ENCODE results near the gene MGMT. TPM values are rescaled to one million over a fixed set of nuclear protein-coding genes. Genes with fewer than 3 reads are reported as not detected.

MGMT gene
- total RNA-seq, 2 donors from 2014 or later = 28.6 to 33.7 TPM

DNA sequence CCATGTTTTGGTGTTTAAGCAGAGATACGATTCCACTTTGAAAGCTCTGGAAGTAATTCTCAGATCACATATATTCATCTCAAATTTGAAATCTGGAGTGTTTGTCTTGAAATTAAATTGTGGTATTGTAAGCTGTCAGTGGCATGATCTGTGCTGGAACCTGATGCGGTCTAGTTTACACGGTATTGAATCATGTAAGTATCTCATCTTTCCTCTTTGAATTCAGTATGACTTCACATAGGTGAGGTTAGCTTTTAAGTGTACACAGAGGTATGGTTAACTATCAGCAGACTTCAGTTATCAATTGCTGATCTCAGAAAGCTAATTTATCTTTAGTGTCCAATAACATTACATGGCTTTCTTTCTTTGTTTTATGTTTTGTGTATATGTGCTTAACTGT is 155.2 kb downstream of the MGMT start:
- Mint-ChIP-seq H3K27me3 (ENCODE audit: insufficient read depth) (no peaks in the 10 kb centered on the region), H3K27ac (no peak overlapping the region), H3K4me1 (peaks cover 7% of the 10 kb centered on the region), H3K4me3 (no peak overlapping the region), H3K36me3 (ENCODE audit: low read depth) (no peaks in the 10 kb centered on the region), H3K9me3 (no peaks in the 10 kb centered on the region)
- no peak for DNase-seq
- no peak overlapping the region for H3K27ac ChIP-seq (ENCODE audit: low read depth, low read length)
- WGBS, 2 experiments (ENCODE audit: insufficient coverage in 1 of 2, insufficient read length in 1 of 2) = 100% methylated on average over 2 to 3 of the region's 3 CpGs
- no peak overlapping the region for H3K4me3 ChIP-seq (ENCODE audit: low read length)
- H3K9me3 ChIP-seq (ENCODE audit: control insufficient read depth, low read length) = no peaks in the 10 kb centered on the region
- no peak overlapping the region for H3K9ac ChIP-seq (ENCODE audit: extremely low read depth, low read length, poor library complexity, severe bottlenecking)
- no peaks in the 10 kb centered on the region for H3K27me3 ChIP-seq (ENCODE audit: control insufficient read depth, insufficient read depth, low read length, poor library complexity, severe bottlenecking)
- H3K36me3 ChIP-seq (ENCODE audit: control insufficient read depth, insufficient read depth, low read length) = no peaks in the 10 kb centered on the region
- no peak for TF ChIP-seq CTCF (conservative IDR thresholded peaks at IDR 0.05)
- no peaks in the 10 kb centered on the region for H3K4me1 ChIP-seq (ENCODE audit: control insufficient read depth, insufficient read depth, low read length)

- Histone ChIP-seq H3K27me3 (ENCODE audit: control insufficient read depth, insufficient read depth, low read length, poor library complexity, severe bottlenecking) (no peaks in the 10 kb centered on the region), H3K36me3 (ENCODE audit: control insufficient read depth, insufficient read depth, low read length) (no peaks in the 10 kb centered on the region), H3K27ac (ENCODE audit: low read depth, low read length) (no peak overlapping the region), H3K9ac (ENCODE audit: extremely low read depth, low read length, poor library complexity, severe bottlenecking) (no peak overlapping the region), H3K4me1 (ENCODE audit: control insufficient read depth, insufficient read depth, low read length) (no peaks in the 10 kb centered on the region), H3K4me3 (ENCODE audit: low read length) (no peak overlapping the region), H3K9me3 (ENCODE audit: control insufficient read depth, low read length) (no peaks in the 10 kb centered on the region)
- no peak for TF ChIP-seq CTCF (conservative IDR thresholded peaks at IDR 0.05)
- no peak overlapping the region for H3K4me3 Mint-ChIP-seq
- WGBS, 2 experiments (ENCODE audit: insufficient coverage in 1 of 2, insufficient read length in 1 of 2) = 81 to 84% methylated on average over 5 to 9 of the region's 9 CpGs
- H3K4me1 Mint-ChIP-seq = peaks cover 12% of the 10 kb centered on the region
- H3K27ac Mint-ChIP-seq = no peak overlapping the region
- no peaks in the 10 kb centered on the region for H3K9me3 Mint-ChIP-seq
- no peak for DNase-seq
- no peaks in the 10 kb centered on the region for H3K36me3 Mint-ChIP-seq (ENCODE audit: low read depth)
- no peaks in the 10 kb centered on the region for H3K27me3 Mint-ChIP-seq (ENCODE audit: insufficient read depth)
These were observed 155.7 kb downstream of the MGMT start for GRCh38 chr10:129622736-129623135.

DNA sequence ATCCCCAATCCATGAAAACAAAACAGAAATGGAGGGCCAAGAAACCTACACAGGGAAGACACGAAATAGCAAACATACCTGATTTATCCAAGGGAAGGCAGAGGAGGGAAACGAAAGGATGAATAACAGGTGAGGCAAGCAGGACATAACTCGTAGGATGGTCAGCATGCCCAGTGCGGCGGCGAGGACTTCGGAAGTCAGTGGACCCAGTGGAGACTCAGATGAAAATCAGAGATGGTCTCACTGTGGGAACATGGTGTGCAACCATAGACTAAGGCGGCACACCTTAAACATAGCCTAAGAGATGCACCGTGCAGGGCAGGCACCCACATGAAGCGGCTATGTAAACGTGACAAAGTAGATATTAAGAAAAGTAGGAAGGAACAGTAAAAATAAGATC is 157.5 kb downstream of the MGMT start:
- no peaks in the 10 kb centered on the region for H3K4me1 ChIP-seq (ENCODE audit: control insufficient read depth, insufficient read depth, low read length)
- no peak for DNase-seq
- Mint-ChIP-seq H3K4me3 (no peak overlapping the region), H3K9me3 (no peaks in the 10 kb centered on the region), H3K27ac (no peak overlapping the region), H3K36me3 (ENCODE audit: low read depth) (no peaks in the 10 kb centered on the region), H3K4me1 (peaks cover 13% of the 10 kb centered on the region), H3K27me3 (ENCODE audit: insufficient read depth) (no peaks in the 10 kb centered on the region)
- WGBS, 2 experiments (ENCODE audit: insufficient coverage in 1 of 2, insufficient read length in 1 of 2) = 87 to 88% methylated on average over 11 of the region's 11 CpGs
- no peak for TF ChIP-seq CTCF (conservative IDR thresholded peaks at IDR 0.05)
- no peak overlapping the region for H3K4me3 ChIP-seq (ENCODE audit: low read length)
- no peaks in the 10 kb centered on the region for H3K9me3 ChIP-seq (ENCODE audit: control insufficient read depth, low read length)
- H3K9ac ChIP-seq (ENCODE audit: extremely low read depth, low read length, poor library complexity, severe bottlenecking) = no peak overlapping the region
- H3K36me3 ChIP-seq (ENCODE audit: control insufficient read depth, insufficient read depth, low read length) = no peaks in the 10 kb centered on the region
- H3K27me3 ChIP-seq (ENCODE audit: control insufficient read depth, insufficient read depth, low read length, poor library complexity, severe bottlenecking) = no peaks in the 10 kb centered on the region
- no peak overlapping the region for H3K27ac ChIP-seq (ENCODE audit: low read depth, low read length)

Measured in endodermal cell (in vitro differentiated cells).